Kidney capillary endothelial cell (primary cell): Measurements from ENCODE around the gene GPR160.

Source experiments
- DNase-seq: peaks from one replicate; pipeline ENCODE4 v3.0.0-alpha.2; 2018; ENCODE audit warnings: low spot score

GPR160 gene

GRCh38 chr3:170064108-170064507 is 26.3 kb downstream of the GPR160 start:
- DNase-seq = no peak

- DNase-seq = no peak
Measured at GRCh38 chr3:170075441-170076091, 37.8 kb downstream of the GPR160 start.

- no peak for DNase-seq
Measured at GRCh38 chr3:170076715-170077238, 39.0 kb downstream of the GPR160 start.

GRCh38 chr3:170077361-170077760 is 39.6 kb downstream of the GPR160 start:
- no peak for DNase-seq

GRCh38 chr3:170078620-170079281 is 41.0 kb downstream of the GPR160 start:
- no peak for DNase-seq

- DNase-seq = no peak
Measured at GRCh38 chr3:170079536-170080165, 41.9 kb downstream of the GPR160 start.

- DNase-seq = no peak
Measured at GRCh38 chr3:170080605-170081004, 42.8 kb downstream of the GPR160 start.

- no peak for DNase-seq
Measured at GRCh38 chr3:170081079-170081741, 43.4 kb downstream of the GPR160 start.

GRCh38 chr3:170083343-170083742 is 45.5 kb downstream of the GPR160 start:
- no peak for DNase-seq

GRCh38 chr3:170085396-170085795 is 47.6 kb downstream of the GPR160 start:
- DNase-seq = no peak

- no peak for DNase-seq
Measured at GRCh38 chr3:170089862-170090600, 52.2 kb downstream of the GPR160 start.

GRCh38 chr3:170090601-170090981 is 52.8 kb downstream of the GPR160 start:
- DNase-seq = no peak

GRCh38 chr3:170092907-170093306 is 55.1 kb downstream of the GPR160 start:
- DNase-seq = no peak

GRCh38 chr3:170095771-170096170 is 58.0 kb downstream of the GPR160 start:
- DNase-seq = no peak

- DNase-seq = no peak
Measured at GRCh38 chr3:170096342-170096741, 58.5 kb downstream of the GPR160 start.

- DNase-seq = no peak
Measured at GRCh38 chr3:170098753-170099152, 61.0 kb downstream of the GPR160 start.

- no peak for DNase-seq
Measured at GRCh38 chr3:170100944-170101343, 63.1 kb downstream of the GPR160 start.

GRCh38 chr3:170102431-170102830 is 64.6 kb downstream of the GPR160 start:
- no peak for DNase-seq

- no peak for DNase-seq
Measured at GRCh38 chr3:170107941-170108340, 70.1 kb downstream of the GPR160 start.

- DNase-seq = no peak
Measured at GRCh38 chr3:170108955-170109354, 71.2 kb downstream of the GPR160 start.

GRCh38 chr3:170109579-170110293 is 71.9 kb downstream of the GPR160 start:
- no peak for DNase-seq
